ENCODE results near the gene LILRA2. TPM values are rescaled to one million over a fixed set of nuclear protein-coding genes. Genes with fewer than 3 reads are reported as not detected.
"Not testable (repeated sequence)": the region's sequence is repeated elsewhere in the genome, so short reads cannot be mapped to it uniquely, and the experiment has no call there.

LILRA2 gene
- total and polyA plus RNA-seq, 2 of the 8 experiments (the other 6 are each of a cell fraction or from before 2014, with no cell fraction given) = not detected

DNA sequence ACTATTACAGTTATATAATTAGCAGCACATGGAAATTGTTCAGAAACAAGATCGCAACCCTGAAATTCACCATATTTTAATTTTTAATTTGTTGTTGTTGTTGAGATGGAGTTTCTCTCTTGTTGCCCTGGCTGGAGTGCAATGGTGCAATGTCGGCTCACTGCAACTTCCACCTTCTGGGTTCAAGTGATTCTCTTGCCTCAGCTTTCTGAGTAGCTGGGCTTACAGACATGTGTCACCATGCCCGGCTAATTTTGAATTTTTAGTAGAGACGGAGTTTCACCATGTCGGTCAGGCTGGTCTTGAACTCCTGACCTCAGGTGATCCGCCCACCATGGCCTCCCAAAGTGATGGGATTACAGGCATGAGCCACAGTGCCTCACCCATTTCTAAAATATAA lies 10.4 kb upstream of the LILRA2 start:
- H2BK12ac ChIP-seq (ENCODE audit: low read depth, low read length); H3K56ac ChIP-seq (replicated peaks; ENCODE audit: insufficient read length, low read depth, low read length); H4K5ac ChIP-seq (ENCODE audit: insufficient read length, low read depth, low read length); H3K18ac ChIP-seq (ENCODE audit: extremely low read depth, low read length); H3K36me3 ChIP-seq (ENCODE audit: control insufficient read depth in 2 of 4, insufficient read depth in 4 of 4, low read length in 3 of 4); H4K91ac ChIP-seq (replicated peaks; ENCODE audit: insufficient read length, low read length); H2BK15ac ChIP-seq (ENCODE audit: low read length); H2AFZ ChIP-seq (ENCODE audit: low read length); H3K4me1 ChIP-seq (replicated peaks in 1 of 4; ENCODE audit: control insufficient read depth in 3 of 4, insufficient read depth in 4 of 4, low read length in 3 of 4); H2AK5ac ChIP-seq (ENCODE audit: low read depth, low read length); H4K20me1 ChIP-seq (replicated peaks in 1 of 2; ENCODE audit: control insufficient read depth in 1 of 2, insufficient read depth in 2 of 2, low read length in 2 of 2); H2BK20ac ChIP-seq (ENCODE audit: low read length); H3K27ac ChIP-seq (ENCODE audit: low read depth, low read length); H3K23me2 ChIP-seq (ENCODE audit: low read depth, low read length); H2BK5ac ChIP-seq (ENCODE audit: low read depth, low read length); H3K9ac ChIP-seq (replicated peaks in 1 of 4; ENCODE audit: extremely low read depth in 1 of 4, low read depth in 3 of 4, low read length in 3 of 4); H3K4ac ChIP-seq (replicated peaks; ENCODE audit: insufficient read length, low read depth, low read length); H3K4me3 ChIP-seq (ENCODE audit: extremely low read depth in 1 of 4, insufficient read depth in 2 of 4, low read depth in 3 of 4, low read length in 4 of 4); H3K27me3 ChIP-seq (replicated peaks in 1 of 4; ENCODE audit: control insufficient read depth in 3 of 4, extremely low read depth in 1 of 4, insufficient read depth in 3 of 4, low read length in 3 of 4); H3K23ac ChIP-seq (ENCODE audit: insufficient read length); FAIRE-seq; H3K79me1 ChIP-seq (ENCODE audit: low read depth, low read length); H3K4me2 ChIP-seq (ENCODE audit: insufficient read depth in 1 of 2, low read depth in 2 of 2, low read length in 2 of 2); H2BK120ac ChIP-seq (replicated peaks; ENCODE audit: low read depth, low read length); POLR2A ChIA-PET (ENCODE audit: partially characterized antibody); H3K14ac ChIP-seq (ENCODE audit: insufficient read length); H3K79me2 ChIP-seq (ENCODE audit: control insufficient read depth in 1 of 2, insufficient read depth in 2 of 2, low read length in 2 of 2); DNase-seq (ENCODE audit: low read depth in 1 of 2, low spot score in 2 of 2); H4K8ac ChIP-seq (ENCODE audit: extremely low read depth, insufficient read depth, low read length); CTCF ChIA-PET (ENCODE audit: partially characterized antibody): not testable (repeated sequence)
- H3K9me3 ChIP-seq (ENCODE audit: insufficient read depth in 2 of 2, low read depth in 1 of 2, low read length in 1 of 2) = peaks cover 42 to 62% of the 10 kb centered on the region in 2 experiments
- 78% methylated on average over 6 of the region's 6 CpGs; no CpG with 5 or more reads in 1 of the 2 experiments for WGBS, 2 experiments (ENCODE audit: extremely low coverage in 1 of 2, insufficient coverage in 1 of 2, insufficient read length in 1 of 2, insufficient replicate concordance in 2 of 2, low coverage in 1 of 2, low lambda C conversion rate in 2 of 2, missing lambda C conversion rate in 1 of 2)

Data from H1 (cell line).